Measurements from ENCODE around the gene TMEM150B.
"Not testable (repeated sequence)": the region's sequence is repeated elsewhere in the genome, so short reads cannot be mapped to it uniquely, and the experiment has no call there.

The TMEM150B gene

GRCh38 chr19:55333870-55334269 lies 8.7 kb upstream of the TMEM150B start:
- DNase-seq = no peak

- not testable (repeated sequence) for DNase-seq
Observed at GRCh38 chr19:55329791-55330190, 4.7 kb upstream of the TMEM150B start.

GRCh38 chr19:55328774-55329318 lies 3.7 kb upstream of the TMEM150B start:
- DNase-seq = not testable (repeated sequence)

- no peak for DNase-seq
Observed at GRCh38 chr19:55324662-55325061, 479 bp downstream of the TMEM150B start.

GRCh38 chr19:55322204-55322885 lies 2.8 kb downstream of the TMEM150B start:
- no peak for DNase-seq

- no peak for DNase-seq
Observed at GRCh38 chr19:55321466-55322137, 3.5 kb downstream of the TMEM150B start.

GRCh38 chr19:55320844-55321419 lies 4.2 kb downstream of the TMEM150B start:
- DNase-seq = no peak

- DNase-seq = no peak
Observed at GRCh38 chr19:55319785-55320184, 5.4 kb downstream of the TMEM150B start.

GRCh38 chr19:55316646-55317045 lies 8.5 kb downstream of the TMEM150B start:
- no peak for DNase-seq

- DNase-seq = no peak
Observed at GRCh38 chr19:55315956-55316525, 9.1 kb downstream of the TMEM150B start.

- DNase-seq = no peak
Observed at GRCh38 chr19:55314396-55314795, 10.7 kb downstream of the TMEM150B start.

GRCh38 chr19:55312621-55313512 lies 12.3 kb downstream of the TMEM150B start:
- no peak for DNase-seq

- DNase-seq = no peak
Observed at GRCh38 chr19:55311797-55312196, 13.3 kb downstream of the TMEM150B start.

- no peak for DNase-seq
Observed at GRCh38 chr19:55311397-55311796, 13.7 kb downstream of the TMEM150B start.

GRCh38 chr19:55310498-55310897 lies 14.6 kb downstream of the TMEM150B start:
- no peak for DNase-seq

GRCh38 chr19:55309448-55309847 lies 15.7 kb downstream of the TMEM150B start:
- DNase-seq = no peak

GRCh38 chr19:55308281-55308680 lies 16.9 kb downstream of the TMEM150B start:
- DNase-seq = no peak

- DNase-seq = no peak
Observed at GRCh38 chr19:55306712-55307111, 18.4 kb downstream of the TMEM150B start.

- no peak for DNase-seq
Observed at GRCh38 chr19:55305983-55306562, 19.1 kb downstream of the TMEM150B start.

GRCh38 chr19:55305491-55305890 lies 19.6 kb downstream of the TMEM150B start:
- DNase-seq = no peak

GRCh38 chr19:55304980-55305379 lies 20.2 kb downstream of the TMEM150B start:
- DNase-seq = no peak

Measured in NCI-H1436 treated with DMSO at 0.1 percent for 48 hours (cell line).